Activated CD4-positive, alpha-beta T cell treated with anti-CD3 and anti-CD28 coated beads, Interleukin-10, Interleukin-2, amounts not matched to agents 100 ng/mL and 50 ng/mL, durations not matched to agents 16 hours and 8 hours (primary cell): ENCODE results near the gene EPX.

Experiments
- DNase-seq: peaks from one replicate; pipeline ENCODE4 v3.0.0-alpha.2; 2020

The EPX gene

GRCh38 chr17:58186591-58186990 is 5.9 kb upstream of the EPX start:
- no peak for DNase-seq

- DNase-seq: no peak
These were observed 5.5 kb upstream of the EPX start for GRCh38 chr17:58187063-58187462.

- no peak for DNase-seq
These were observed 4.9 kb upstream of the EPX start for GRCh38 chr17:58187675-58188074.

DNA sequence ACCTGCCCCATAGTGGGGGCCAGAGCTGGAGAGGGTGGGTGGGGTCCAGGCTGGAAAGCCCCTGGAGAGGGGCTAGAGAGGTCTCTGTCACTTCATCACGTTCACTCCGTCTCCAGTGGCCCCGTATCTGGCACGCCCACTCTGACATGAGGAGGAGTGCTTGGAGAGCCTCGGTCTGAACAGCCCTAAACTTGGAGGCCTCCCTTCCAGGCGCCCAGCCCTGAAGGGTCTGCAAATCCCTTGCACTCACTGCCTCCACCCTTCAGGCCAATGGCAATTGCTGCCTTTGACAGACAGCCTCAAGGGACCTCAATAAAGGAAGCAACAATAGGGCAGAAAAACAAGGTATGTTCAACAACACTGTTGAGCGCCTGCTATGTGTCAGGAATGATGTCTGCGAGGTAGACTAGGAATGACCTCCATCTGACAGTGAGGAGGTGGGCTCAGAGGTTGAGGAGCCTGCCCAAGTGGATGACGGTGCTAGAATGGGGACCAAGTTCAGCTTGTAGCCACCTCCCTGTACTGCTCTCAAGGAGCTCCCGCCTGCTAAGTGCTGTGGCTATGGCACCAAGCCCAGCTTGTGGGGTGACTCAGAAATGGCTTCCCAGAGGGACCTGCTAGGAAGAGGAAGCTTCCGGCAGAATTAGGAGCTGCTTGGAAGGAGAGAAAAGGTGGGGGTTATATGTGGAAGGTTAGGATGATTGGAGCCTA is 2.9 kb upstream of the EPX start:
- no peak for DNase-seq

GRCh38 chr17:58191241-58191896 is 1.2 kb upstream of the EPX start:
- no peak for DNase-seq

- DNase-seq: no peak
These were observed 1.2 kb downstream of the EPX start for GRCh38 chr17:58193641-58194255.

DNA sequence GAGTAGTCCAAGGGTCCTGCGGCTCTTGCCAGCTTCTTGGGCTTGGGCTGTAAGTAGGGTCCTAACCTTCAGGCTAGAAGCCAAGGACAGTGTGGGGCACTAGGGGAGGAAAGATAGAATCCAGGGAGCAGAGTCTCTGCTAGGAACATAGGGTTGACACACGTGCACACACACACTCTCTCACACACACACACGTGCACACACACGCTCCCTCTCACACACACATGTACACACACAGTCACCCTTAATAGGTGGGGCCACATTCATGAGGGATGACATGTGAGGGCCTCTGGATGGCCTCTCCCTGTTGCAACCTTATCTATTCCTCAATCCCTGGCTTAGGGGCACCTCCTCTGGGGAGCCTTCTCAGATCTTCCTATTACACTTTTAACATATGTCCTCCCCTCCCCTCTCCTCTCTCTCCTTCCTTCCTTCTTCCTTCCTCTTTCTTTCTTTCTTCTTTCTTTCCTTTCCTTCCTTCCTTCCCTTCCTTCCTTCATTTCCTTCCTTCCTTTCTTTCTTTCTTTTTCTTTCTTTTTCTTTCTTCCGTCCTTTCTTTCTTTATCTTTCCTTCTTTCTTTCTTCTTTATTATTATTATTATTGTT is 3.1 kb downstream of the EPX start:
- no peak for DNase-seq

DNA sequence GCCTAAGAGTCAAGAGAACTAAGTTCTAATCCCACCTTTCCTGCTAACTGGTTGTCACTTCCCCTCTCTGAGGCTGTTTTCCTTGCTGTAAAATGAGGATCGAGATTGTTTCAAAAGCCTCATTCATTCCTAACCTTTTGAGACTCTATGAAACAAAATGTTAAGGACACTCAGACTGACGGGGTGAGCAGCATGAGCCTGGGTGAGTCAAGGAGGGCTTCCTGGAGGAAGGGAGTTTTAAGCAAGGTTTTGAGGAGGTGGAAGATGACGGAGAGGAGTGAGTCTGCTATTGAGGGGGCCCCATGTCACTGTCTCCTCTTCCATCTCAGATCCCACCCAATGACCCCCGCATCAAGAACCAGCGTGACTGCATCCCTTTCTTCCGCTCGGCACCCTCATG is 4.1 kb downstream of the EPX start:
- no peak for DNase-seq

GRCh38 chr17:58200024-58200633 is 7.6 kb downstream of the EPX start:
- peak; percentile 69 for DNase-seq

- no peak for DNase-seq
These were observed 10.3 kb downstream of the EPX start for GRCh38 chr17:58202859-58203258.

GRCh38 chr17:58204796-58205195 is 12.3 kb downstream of the EPX start:
- DNase-seq: no peak

DNA sequence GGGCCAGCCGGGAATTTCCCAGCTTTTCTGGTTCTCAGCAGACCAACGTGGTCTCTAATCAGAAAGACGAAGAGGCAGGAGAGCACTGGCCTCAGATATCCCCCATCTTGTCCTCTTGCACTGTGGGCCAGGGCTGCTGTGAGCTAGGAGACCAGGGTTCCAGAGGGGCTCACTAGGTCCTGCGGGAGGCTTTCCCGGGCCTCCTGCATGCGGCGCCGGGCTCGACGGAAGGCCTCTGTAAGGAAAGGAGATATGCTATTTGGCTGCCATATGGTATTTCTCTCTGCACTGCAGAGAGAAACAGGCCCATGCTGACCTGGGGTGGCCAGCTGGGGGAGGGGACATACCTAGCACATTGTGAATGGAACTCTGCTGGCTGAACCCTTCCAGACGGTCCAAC is 13.4 kb downstream of the EPX start:
- DNase-seq: no peak

- DNase-seq: no peak
These were observed 14.9 kb downstream of the EPX start for GRCh38 chr17:58207451-58207850.

DNA sequence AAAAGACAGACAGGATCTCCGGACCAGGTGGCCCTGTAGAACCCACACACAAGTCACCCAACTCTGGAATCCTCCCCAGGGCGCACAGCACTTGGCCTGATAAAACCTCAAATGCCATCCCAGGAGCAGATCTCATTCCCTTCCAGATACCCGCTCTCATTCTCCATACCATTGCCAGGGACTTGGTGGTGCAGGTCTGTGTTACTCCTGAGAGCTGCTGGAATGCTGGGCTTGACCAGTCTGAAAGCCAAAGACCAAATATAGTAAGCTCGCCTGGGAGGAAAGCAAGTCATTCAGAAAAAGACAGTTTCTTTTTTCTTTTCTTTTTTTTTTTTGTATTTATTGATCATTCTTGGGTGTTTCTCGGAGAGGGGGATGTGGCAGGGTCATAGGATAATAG is 15.8 kb downstream of the EPX start:
- DNase-seq: no peak

DNA sequence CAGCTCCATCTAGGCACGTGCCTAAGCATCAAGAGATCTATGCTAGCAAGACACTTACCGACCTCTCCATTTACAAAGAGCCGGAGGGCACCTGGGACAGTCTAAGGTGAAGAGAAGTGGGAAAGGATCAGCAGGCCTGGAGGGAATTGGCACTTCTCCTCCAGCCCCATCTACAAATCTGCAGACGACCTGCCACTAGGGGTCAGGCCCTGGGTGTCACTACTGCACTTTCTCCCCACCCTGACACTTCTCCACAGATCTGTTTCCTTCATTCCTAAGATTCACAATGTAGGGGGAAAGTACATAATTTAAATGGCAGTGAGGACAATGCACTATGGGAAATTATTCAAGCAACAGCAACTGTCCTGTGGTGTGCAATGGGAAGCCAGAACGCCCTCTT is 18.4 kb downstream of the EPX start:
- no peak for DNase-seq

- peak; percentile 19 for DNase-seq
These were observed 23.2 kb downstream of the EPX start for GRCh38 chr17:58215685-58216084.

- DNase-seq: no peak
These were observed 25.2 kb downstream of the EPX start for GRCh38 chr17:58217766-58218165.

DNA sequence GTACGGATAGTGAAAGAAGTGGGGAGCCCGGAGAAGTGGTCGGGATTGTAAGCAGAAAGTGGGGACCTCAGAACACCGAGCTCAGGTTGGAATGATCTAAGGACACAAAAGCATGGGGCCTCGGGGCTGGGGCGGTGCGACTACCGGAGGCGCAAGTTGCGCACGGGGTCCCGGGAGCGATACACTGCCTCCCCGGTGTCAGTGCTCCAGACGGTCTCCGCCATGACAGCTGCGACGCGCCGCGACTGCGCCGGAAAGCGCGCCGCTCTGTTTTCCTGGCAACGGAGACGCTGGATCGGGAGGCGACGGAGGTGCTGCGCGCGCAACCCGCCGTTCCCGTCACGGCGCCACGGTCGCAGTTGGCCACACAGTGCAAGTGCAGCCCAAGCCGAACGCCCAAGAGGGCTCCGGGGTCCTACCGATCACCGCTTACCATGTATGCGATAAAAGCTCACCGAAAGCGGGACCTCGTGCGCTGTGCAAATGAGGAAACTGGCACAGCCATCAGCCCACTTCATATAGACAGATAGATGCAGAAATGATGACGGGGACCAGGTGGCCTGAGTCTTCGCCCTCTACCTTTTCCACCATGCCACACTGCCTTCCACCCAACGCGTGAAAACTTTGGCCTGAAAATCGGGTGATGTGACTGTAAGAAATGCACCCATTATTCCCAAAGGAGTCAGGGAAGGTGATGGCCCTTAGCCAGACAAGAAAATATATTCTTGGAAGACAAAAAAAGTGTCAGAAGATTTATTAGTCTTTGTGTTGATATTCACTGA is 26.7 kb downstream of the EPX start, which contains the start of gene MKS1:
Gene MKS1 (minus strand): TSS at position 249 of the 782 bp plus-strand sequence. CDS start 25 bp downstream, at position 224.
- DNase-seq: peak; percentile 97

DNA sequence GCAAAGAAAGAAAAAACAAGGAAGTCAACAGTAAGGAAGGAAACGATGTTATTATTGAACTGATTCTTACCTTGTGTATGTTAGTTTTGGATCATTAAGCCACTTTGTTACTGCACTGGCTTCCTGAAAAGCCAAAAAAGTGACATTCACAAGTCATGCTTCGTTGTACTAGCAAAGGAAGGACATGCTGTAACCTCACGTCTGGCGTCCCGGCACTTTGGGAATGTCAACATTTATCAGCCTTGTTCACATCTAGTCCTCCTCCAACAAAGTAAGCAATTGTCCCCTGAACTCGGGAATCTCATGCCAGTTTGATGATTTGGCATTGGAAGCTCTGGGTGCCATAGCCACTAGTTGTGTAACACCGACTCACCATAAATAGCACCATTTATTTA is 27.3 kb downstream of the EPX start:
- DNase-seq: no peak

DNA sequence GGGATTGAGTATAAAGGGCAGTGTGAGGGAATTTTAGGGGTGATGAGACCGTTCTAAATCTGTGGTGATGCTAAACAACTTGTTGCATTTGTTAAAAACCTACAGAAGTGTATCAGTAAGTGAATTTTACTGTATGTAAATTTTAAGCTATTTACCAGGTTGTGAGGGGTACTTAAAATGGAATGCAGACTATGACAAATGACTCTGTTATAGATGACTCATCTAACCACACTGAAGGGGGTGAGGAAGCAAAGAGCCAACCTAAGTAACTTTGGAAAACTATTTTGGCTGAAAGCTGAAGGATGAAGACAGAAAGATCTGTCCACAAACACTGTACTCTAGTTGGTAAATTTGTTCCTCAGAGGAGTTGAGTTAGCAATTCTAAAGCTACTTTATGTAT is 31.8 kb downstream of the EPX start:
- DNase-seq: peak; percentile 28

DNA sequence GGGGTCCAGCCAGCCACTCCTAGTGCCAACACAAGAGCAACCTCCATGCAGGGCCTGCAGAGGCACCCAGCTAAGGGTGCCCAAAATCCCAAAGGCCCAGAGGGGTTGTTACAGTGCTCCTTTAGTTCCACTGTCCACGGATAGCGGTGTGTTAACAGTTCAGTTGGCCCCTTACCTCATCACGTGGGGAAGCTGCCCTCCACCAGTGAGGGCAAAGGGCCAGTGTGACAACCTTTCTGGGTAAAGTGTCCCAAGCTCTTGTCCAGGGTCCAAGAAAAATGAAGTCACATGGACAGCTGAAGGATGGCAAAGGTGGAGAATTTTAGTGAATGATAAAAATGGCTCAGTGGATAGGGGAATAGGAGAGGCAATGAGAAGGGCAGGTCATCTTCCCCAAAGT is 35.2 kb downstream of the EPX start:
- no peak for DNase-seq

- no peak for DNase-seq
These were observed 36.2 kb downstream of the EPX start for GRCh38 chr17:58228679-58229078.

GRCh38 chr17:58229384-58229783 is 36.9 kb downstream of the EPX start:
- DNase-seq: no peak
